Ascending aorta (tissue), 2 donors: Measurements from ENCODE around the gene CCSAP. TPM values are rescaled to one million over a fixed set of nuclear protein-coding genes. Genes with fewer than 3 reads are reported as not detected.
"Not testable (repeated sequence)": the region's sequence is repeated elsewhere in the genome, so short reads cannot be mapped to it uniquely, and the experiment has no call there.

ENCODE experiments used
- DNase-seq, 2 donors: peaks; one replicate each; pipeline ENCODE4 v3.0.0-alpha.2; 2019; ENCODE audit warnings: low spot score in 2 of 2
- H3K27ac ChIP-seq, 2 donors: fragments of 200-600 bp; sonication (generic); one replicate each; pipeline ENCODE4 v1.5.1; 2016 to 2017; ENCODE audit warnings: mild to moderate bottlenecking in 1 of 2
- H3K27me3 ChIP-seq: fragments of 200-600 bp; sonication (generic); one replicate; pipeline ENCODE4 v1.5.1; 2017
- H3K36me3 ChIP-seq, 2 donors: fragments of 200-600 bp; sonication (generic); one replicate each; pipeline ENCODE4 v1.5.1; 2016
- H3K4me1 ChIP-seq, 2 donors: fragments of 200-600 bp; sonication (generic); one replicate each; pipeline ENCODE4 v1.5.1; 2016 to 2017; ENCODE audit warnings: mild to moderate bottlenecking in 1 of 2
- H3K4me3 ChIP-seq, 2 donors: fragments of 200-600 bp; sonication (generic); one replicate each; pipeline ENCODE4 v1.5.1; 2016 to 2017; ENCODE audit warnings: mild to moderate bottlenecking in 1 of 2
- H3K9me3 ChIP-seq, 2 donors: fragments of 200-600 bp; sonication (generic); one replicate each; pipeline ENCODE4 v1.5.1; 2016
- CTCF ChIP-seq, 3 experiments: fragments of 200-600 bp in 2 of 3; fragments of 450-650 bp in 1 of 3; sonication (generic) in 2 of 3; IDR thresholded peaks; one replicate each; pipeline ENCODE4 v1.5.1; 2016 to 2019; ENCODE audit warnings: antibody characterized with exemption in 3 of 3, mild to moderate bottlenecking in 1 of 3, moderate library complexity in 1 of 3
- intact Hi-C: fragments of 100-400 bp; cut with DNase I; formaldehyde crosslinking; loops from one replicate; pipeline ENCODE4 v1.15.1; 2023
- total RNA-seq: library from RNA; depleted of rRNA; stranded (reverse); fragments of >200 nt; gene quantifications from one replicate; pipeline ENCODE4 v1.1.0, GENCODE V29; 2016

The CCSAP gene
- total RNA-seq, 1 donor from 2014 or later = 2.9 TPM

- TF ChIP-seq CTCF (IDR thresholded peaks at IDR 0.05) = no peak
- DNase-seq = no peak
- intact Hi-C loops = no loop called here
Measured at GRCh38 chr1:229378586-229379367, 35.9 kb upstream of the CCSAP start.

GRCh38 chr1:229378035-229378434 is 35.2 kb upstream of the CCSAP start:
- H3K27me3 ChIP-seq, H3K9me3 ChIP-seq, intact Hi-C loops, H3K4me3 ChIP-seq, H3K27ac ChIP-seq, DNase-seq, H3K4me1 ChIP-seq, H3K36me3 ChIP-seq: not testable (repeated sequence)

More at GRCh38 chr1:229378586-229379367, 35.9 kb upstream of the CCSAP start:
- Histone ChIP-seq H3K27me3 (no peaks in the 10 kb centered on the region), H3K9me3 (no peaks in the 10 kb centered on the region), H3K27ac (no peak overlapping the region), H3K4me1 (no peaks in the 10 kb centered on the region), H3K4me3 (no peak overlapping the region), H3K36me3 (no peaks in the 10 kb centered on the region)

GRCh38 chr1:229377429-229377828 is 34.6 kb upstream of the CCSAP start:
- intact Hi-C loops = no loop called here
- Histone ChIP-seq H3K9me3 (no peaks in the 10 kb centered on the region), H3K4me3 (no peak overlapping the region), H3K36me3 (no peaks in the 10 kb centered on the region), H3K4me1 (no peaks in the 10 kb centered on the region), H3K27me3 (no peaks in the 10 kb centered on the region), H3K27ac (no peak overlapping the region)
- no peak for TF ChIP-seq CTCF (IDR thresholded peaks at IDR 0.05)
- no peak for DNase-seq

GRCh38 chr1:229376521-229376920 is 33.7 kb upstream of the CCSAP start:
- no peak overlapping the region for H3K27ac ChIP-seq
- intact Hi-C loops = no loop called here
- no peaks in the 10 kb centered on the region for H3K27me3 ChIP-seq
- no peaks in the 10 kb centered on the region for H3K4me1 ChIP-seq
- H3K4me3 ChIP-seq = no peak overlapping the region
- DNase-seq = no peak
- no peaks in the 10 kb centered on the region for H3K9me3 ChIP-seq
- TF ChIP-seq CTCF (IDR thresholded peaks at IDR 0.05) = no peak
- H3K36me3 ChIP-seq = no peaks in the 10 kb centered on the region

GRCh38 chr1:229374485-229374884 is 31.6 kb upstream of the CCSAP start:
- Histone ChIP-seq H3K4me1 (no peaks in the 10 kb centered on the region), H3K4me3 (no peak overlapping the region)
- intact Hi-C loops = no loop called here

More at GRCh38 chr1:229374485-229374884, 31.6 kb upstream of the CCSAP start:
- Histone ChIP-seq H3K27me3 (no peaks in the 10 kb centered on the region), H3K9me3 (no peaks in the 10 kb centered on the region), H3K36me3 (no peaks in the 10 kb centered on the region), H3K27ac (no peak overlapping the region)
- DNase-seq = no peak
- TF ChIP-seq CTCF (IDR thresholded peaks at IDR 0.05) = no peak
